NCI-H2196 (cell line): ENCODE data around the gene EIPR1.

Experiments
- DNase-seq: peaks from one replicate; lab custom pipeline; 2025; ENCODE audit not compliant: unreplicated experiment; lab: John Stamatoyannopoulos, UW

Gene EIPR1

GRCh38 chr2:3277748-3278520 is 99.7 kb downstream of the EIPR1 start:
- no peak for DNase-seq

GRCh38 chr2:3277050-3277747 is 100.4 kb downstream of the EIPR1 start:
- DNase-seq: no peak

- DNase-seq: no peak
Measured at GRCh38 chr2:3272761-3273160, 104.9 kb downstream of the EIPR1 start.

GRCh38 chr2:3270095-3270478 is 107.5 kb downstream of the EIPR1 start:
- DNase-seq: no peak

- DNase-seq: no peak
Measured at GRCh38 chr2:3269425-3270094, 108.1 kb downstream of the EIPR1 start.

GRCh38 chr2:3268705-3269029 is 109.0 kb downstream of the EIPR1 start:
- DNase-seq: no peak

GRCh38 chr2:3267869-3268704 is 109.5 kb downstream of the EIPR1 start:
- no peak for DNase-seq

- DNase-seq: no peak
Measured at GRCh38 chr2:3266925-3267867, 110.4 kb downstream of the EIPR1 start.

- no peak for DNase-seq
Measured at GRCh38 chr2:3265981-3266924, 111.4 kb downstream of the EIPR1 start.

GRCh38 chr2:3265471-3265870 is 112.1 kb downstream of the EIPR1 start:
- no peak for DNase-seq

- DNase-seq: no peak
Measured at GRCh38 chr2:3264010-3264744, 113.4 kb downstream of the EIPR1 start.

- DNase-seq: no peak
Measured at GRCh38 chr2:3263487-3263886, 114.1 kb downstream of the EIPR1 start.

- no peak for DNase-seq
Measured at GRCh38 chr2:3262437-3263388, 114.9 kb downstream of the EIPR1 start.

GRCh38 chr2:3261511-3261910 is 116.1 kb downstream of the EIPR1 start:
- DNase-seq: no peak

- no peak for DNase-seq
Measured at GRCh38 chr2:3260959-3261358, 116.7 kb downstream of the EIPR1 start.

GRCh38 chr2:3257826-3258225 is 119.8 kb downstream of the EIPR1 start:
- no peak for DNase-seq

GRCh38 chr2:3257166-3257565 is 120.5 kb downstream of the EIPR1 start:
- no peak for DNase-seq
